ENCODE results near the gene NFIC.

GRCh38 chr19:3470500-3471128, 104.2 kb downstream of the NFIC start:
- no peak for TF ChIP-seq GATA2 (IDR thresholded peaks at IDR 0.05; ENCODE audit: low read depth, low read length)
- TF ChIP-seq GATA3 (IDR thresholded peaks at IDR 0.05; ENCODE audit: low read depth, low read length), result no peak

Measured in SH-SY5Y (cell line).